Gastrocnemius medialis (tissue), 4 donors: ENCODE results near the gene SKI. TPM values are rescaled to one million over a fixed set of nuclear protein-coding genes. Genes with fewer than 3 reads are reported as not detected.

Experiments
- ATAC-seq, 2 donors: fragments of 150-250 bp; one replicate each; pipeline ENCODE4 v1.9.1; 2016
- DNase-seq, 2 donors: peaks; one replicate each; pipeline ENCODE4 v3.0.0-alpha.2; 2019
- H3K27ac ChIP-seq, 4 donors: fragments of 200-600 bp; sonication (generic); 1 replicate in 1 of 4; 2 replicates in 3 of 4; pipeline ENCODE4 v1.5.1; 2016 to 2018; ENCODE audit warnings: mild to moderate bottlenecking in 2 of 4, moderate library complexity in 1 of 4
- H3K27me3 ChIP-seq, 3 donors: fragments of 200-600 bp; sonication (generic) in 2 of 3; 1 replicate in 1 of 3; 2 replicates in 2 of 3; pipeline versions ENCODE4 v1.5.1 to v1.6.0; 2016 to 2019; ENCODE audit warnings: mild to moderate bottlenecking in 1 of 3, moderate library complexity in 1 of 3
- H3K36me3 ChIP-seq, 2 donors: fragments of 200-600 bp; sonication (generic) in 1 of 2; one replicate each; pipeline ENCODE4 v1.5.1; 2017 to 2018
- H3K4me1 ChIP-seq, 2 donors: fragments of 200-600 bp; sonication (generic) in 1 of 2; one replicate each; pipeline ENCODE4 v1.5.1; 2016 to 2017; ENCODE audit warnings: mild to moderate bottlenecking in 2 of 2
- H3K4me3 ChIP-seq, 4 donors: fragments of 200-600 bp; sonication (generic) in 3 of 4; 1 replicate in 1 of 4; 2 replicates in 3 of 4; pipeline ENCODE4 v1.5.1; 2016 to 2019; ENCODE audit warnings: mild to moderate bottlenecking in 2 of 4
- H3K9me3 ChIP-seq, 3 donors: fragments of 200-600 bp; sonication (generic) in 2 of 3; 1 replicate in 1 of 3; 2 replicates in 2 of 3; pipeline ENCODE4 v1.5.1; 2016 to 2019
- POLR2A ChIP-seq, 2 donors: fragments of 450-650 bp; IDR thresholded peaks; one replicate each; pipeline ENCODE4 v1.6.1; 2017; ENCODE audit warnings: antibody characterized with exemption in 2 of 2, mild to moderate bottlenecking in 2 of 2, moderate library complexity in 2 of 2
- in situ Hi-C, 4 donors: fragments of 200-750 bp; cut with MboI; loops; one replicate each; pipeline versions ENCODE4 v1.15.0 to v1.8.0; 2017; ENCODE audit warnings: low sequenced_read_pairs in 4 of 4
- intact Hi-C: fragments of 100-400 bp; cut with DNase I; formaldehyde crosslinking; loops from one replicate; pipeline ENCODE4 v1.15.1; 2023; ENCODE audit warnings: low total_unique reads
- total RNA-seq, 4 donors: library from RNA; depleted of rRNA; stranded (reverse); fragments of >200 nt; gene quantifications; one replicate each; pipeline versions ENCODE4 v1.1.0 to v1.2.3, GENCODE V29; 2016
- TF ChIP-seq, protein P1 (sequence below), 5 experiments: fragments of 450-650 bp in 3 of 5; fragments of 200-600 bp in 2 of 5; sonication (generic) in 2 of 5; IDR thresholded peaks in 4 of 5; conservative IDR thresholded peaks in 1 of 5; 1 replicate in 4 of 5; 2 replicates in 1 of 5; pipeline ENCODE4 v1.5.1; 2016 to 2019; ENCODE audit warnings: antibody characterized with exemption in 5 of 5, mild to moderate bottlenecking in 3 of 5, moderate library complexity in 3 of 5

Gene SKI
- total RNA-seq, 4 donors from 2014 or later, result 7.8 to 32.2 (median 22.4) TPM

DNA sequence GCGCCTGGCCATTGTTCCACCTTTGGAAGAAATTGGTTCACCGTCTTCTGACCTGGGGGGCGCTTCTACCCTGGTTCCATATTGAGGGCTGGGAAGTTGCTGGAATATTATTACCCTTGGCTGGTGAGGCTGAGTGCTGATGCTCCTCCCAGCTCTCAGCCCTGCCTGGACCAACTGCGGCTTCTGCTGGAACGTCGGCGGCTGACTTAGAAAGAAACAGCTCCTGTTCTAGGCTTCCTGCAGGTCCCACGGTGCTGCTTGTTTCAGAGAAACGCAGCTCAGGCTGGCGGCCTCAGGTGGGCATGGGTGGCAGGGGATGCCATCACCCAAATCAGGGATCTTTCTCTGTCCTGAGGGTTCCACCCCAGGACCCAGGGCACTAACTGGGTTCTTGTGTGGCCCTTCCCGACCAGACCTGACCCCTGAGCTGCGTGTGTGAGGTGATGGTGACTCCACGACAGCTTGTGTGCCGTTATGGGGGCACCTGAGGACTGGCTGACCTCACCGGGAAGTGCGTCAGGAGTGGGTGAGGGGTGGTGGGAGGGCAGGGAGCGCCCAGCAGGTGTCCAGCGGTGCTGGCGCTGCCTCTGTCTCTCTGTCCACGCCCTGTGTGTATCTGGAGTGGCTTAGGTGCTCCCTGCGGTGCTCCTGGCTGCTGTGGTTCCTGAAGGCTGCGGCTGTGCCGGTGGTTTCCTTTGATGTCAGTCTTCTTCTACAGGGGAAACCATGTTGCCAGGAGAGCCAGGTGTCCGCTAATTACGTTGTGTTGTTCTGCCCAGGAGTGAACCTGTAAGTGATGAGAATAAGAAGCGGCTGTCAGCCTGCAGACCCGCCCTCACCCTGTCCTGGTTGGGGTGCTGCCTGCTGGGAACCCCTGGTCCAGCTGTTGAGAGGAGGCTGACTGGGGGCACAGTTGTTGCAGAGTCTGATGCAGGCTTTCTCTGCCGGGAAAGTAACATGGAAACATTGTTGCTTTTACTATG lies 8.9 kb downstream of the SKI start:
- ATAC-seq, result no peak
- peak overlapping the region in 3 of 4 donors; percentile 9 to 35 (median 22) for H3K27ac ChIP-seq
- H3K9me3 ChIP-seq, result no peaks in the 10 kb centered on the region
- no peaks in the 10 kb centered on the region for H3K27me3 ChIP-seq
- in situ Hi-C loops, result no loop called here
- no peaks in the 10 kb centered on the region for H3K36me3 ChIP-seq
- no peak for DNase-seq
- intact Hi-C loops, result no loop called here
- H3K4me3 ChIP-seq, result no peak overlapping the region
- no peak for TF ChIP-seq POLR2A (IDR thresholded peaks at IDR 0.05)
- TF ChIP-seq, protein P1, sequence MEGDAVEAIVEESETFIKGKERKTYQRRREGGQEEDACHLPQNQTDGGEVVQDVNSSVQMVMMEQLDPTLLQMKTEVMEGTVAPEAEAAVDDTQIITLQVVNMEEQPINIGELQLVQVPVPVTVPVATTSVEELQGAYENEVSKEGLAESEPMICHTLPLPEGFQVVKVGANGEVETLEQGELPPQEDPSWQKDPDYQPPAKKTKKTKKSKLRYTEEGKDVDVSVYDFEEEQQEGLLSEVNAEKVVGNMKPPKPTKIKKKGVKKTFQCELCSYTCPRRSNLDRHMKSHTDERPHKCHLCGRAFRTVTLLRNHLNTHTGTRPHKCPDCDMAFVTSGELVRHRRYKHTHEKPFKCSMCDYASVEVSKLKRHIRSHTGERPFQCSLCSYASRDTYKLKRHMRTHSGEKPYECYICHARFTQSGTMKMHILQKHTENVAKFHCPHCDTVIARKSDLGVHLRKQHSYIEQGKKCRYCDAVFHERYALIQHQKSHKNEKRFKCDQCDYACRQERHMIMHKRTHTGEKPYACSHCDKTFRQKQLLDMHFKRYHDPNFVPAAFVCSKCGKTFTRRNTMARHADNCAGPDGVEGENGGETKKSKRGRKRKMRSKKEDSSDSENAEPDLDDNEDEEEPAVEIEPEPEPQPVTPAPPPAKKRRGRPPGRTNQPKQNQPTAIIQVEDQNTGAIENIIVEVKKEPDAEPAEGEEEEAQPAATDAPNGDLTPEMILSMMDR (IDR thresholded peaks at IDR 0.05 in 4 of 5, conservative IDR thresholded peaks at IDR 0.05 in 1 of 5), result no peak
- peaks cover 86 to 93% of the 10 kb centered on the region in 2 donors for H3K4me1 ChIP-seq

DNA sequence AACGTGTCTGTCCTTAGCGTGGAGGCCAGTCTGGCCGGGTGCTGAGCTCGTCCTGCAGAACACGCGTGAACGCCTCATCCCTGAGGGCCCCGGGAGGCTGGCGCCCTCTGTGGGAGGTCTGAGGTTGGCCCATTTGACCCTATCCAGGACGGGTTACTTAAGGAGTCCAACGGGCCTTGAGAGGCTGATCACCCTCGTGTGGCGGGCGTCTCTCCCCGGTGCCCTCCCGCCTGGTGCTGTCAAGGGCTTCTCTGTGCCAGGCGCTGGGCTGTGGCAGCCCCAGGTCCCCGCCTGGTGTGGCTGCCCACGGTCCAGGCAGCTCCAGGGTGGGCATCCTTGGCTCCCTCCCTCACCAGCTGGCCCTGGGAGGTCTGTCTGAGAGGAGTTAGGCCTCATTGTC lies 9.7 kb downstream of the SKI start:
- intact Hi-C loops (no loop called here), in situ Hi-C loops (no loop called here)
- TF ChIP-seq, protein P1 (IDR thresholded peaks at IDR 0.05 in 4 of 5, conservative IDR thresholded peaks at IDR 0.05 in 1 of 5), result no peak
- TF ChIP-seq POLR2A (IDR thresholded peaks at IDR 0.05), result no peak
- no peaks in the 10 kb centered on the region for H3K36me3 ChIP-seq
- H3K4me3 ChIP-seq, result no peak overlapping the region
- no peaks in the 10 kb centered on the region for H3K27me3 ChIP-seq
- peak overlapping the region in 2 of 4 donors; percentile 17 to 35 for H3K27ac ChIP-seq
- ATAC-seq, result no peak
- H3K9me3 ChIP-seq, result no peaks in the 10 kb centered on the region
- H3K4me1 ChIP-seq, result peaks cover 81 to 93% of the 10 kb centered on the region in 2 donors
- DNase-seq, result no peak

DNA sequence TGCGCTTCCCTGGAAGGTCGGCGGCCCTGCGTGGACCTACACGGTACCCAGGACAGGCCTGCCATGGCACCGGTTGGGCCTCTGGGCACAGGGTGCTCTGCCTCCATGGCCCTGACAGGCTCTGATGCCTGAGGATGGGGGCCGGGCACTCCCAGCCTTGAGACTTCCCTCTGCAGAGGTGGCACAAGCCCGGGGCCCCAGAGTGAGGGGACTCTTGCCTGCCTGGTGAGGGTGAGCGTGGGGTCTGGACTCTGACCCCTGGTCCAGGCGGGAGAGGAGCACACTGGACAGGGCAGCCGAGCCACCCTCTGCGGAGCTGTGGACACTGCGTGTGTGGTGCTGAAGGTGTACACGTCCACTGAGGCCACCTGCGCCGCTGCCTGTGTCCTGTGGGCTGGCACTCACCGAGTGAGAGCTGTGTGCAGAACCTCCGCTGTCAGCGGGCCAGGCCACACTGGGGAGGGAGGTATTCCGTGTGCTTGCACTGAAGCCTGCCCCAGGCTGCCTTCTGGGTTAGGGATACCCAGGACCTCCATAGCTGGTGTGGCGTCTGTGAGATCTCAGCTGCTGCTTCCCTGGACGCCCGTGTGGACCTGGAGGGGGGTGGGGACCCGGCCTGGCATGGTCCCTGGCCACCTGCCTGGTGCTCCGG lies 10.4 kb downstream of the SKI start:
- Histone ChIP-seq H3K4me3 (no peak overlapping the region), H3K4me1 (peaks cover 79 to 93% of the 10 kb centered on the region in 2 donors), H3K9me3 (no peaks in the 10 kb centered on the region), H3K27me3 (no peaks in the 10 kb centered on the region), H3K36me3 (no peaks in the 10 kb centered on the region), H3K27ac (peak overlapping the region in 1 of 4 donors; percentile 35)
- ATAC-seq, result no peak
- no peak for DNase-seq
- in situ Hi-C loops, result no loop called here
- TF ChIP-seq, protein P1 (IDR thresholded peaks at IDR 0.05 in 4 of 5, conservative IDR thresholded peaks at IDR 0.05 in 1 of 5), result no peak
- no peak for TF ChIP-seq POLR2A (IDR thresholded peaks at IDR 0.05)
- intact Hi-C loops, result no loop called here

DNA sequence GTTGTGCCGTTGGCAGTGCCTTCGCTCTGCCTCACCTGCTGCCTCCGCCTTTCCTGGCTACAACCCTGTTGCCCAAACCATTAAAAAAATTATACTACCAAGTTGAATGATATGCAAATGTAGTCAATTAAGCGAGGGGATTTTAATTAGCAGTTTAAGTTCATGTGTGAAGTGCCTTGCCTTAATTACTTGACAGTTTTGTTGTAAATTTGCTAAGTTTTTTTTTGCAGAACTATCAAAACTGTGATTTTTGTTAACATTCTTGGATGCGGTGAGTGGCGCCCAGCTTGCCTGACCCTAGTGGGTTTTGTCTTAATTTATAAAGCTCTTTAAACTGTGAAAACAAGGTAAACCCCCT lies 10.9 kb downstream of the SKI start:
- Histone ChIP-seq H3K36me3 (no peaks in the 10 kb centered on the region), H3K27ac (no peak overlapping the region), H3K4me1 (peaks cover 74 to 91% of the 10 kb centered on the region in 2 donors), H3K27me3 (no peaks in the 10 kb centered on the region), H3K9me3 (no peaks in the 10 kb centered on the region), H3K4me3 (no peak overlapping the region)
- in situ Hi-C loops, result no loop called here
- ATAC-seq, result no peak
- TF ChIP-seq, protein P1 (IDR thresholded peaks at IDR 0.05 in 4 of 5, conservative IDR thresholded peaks at IDR 0.05 in 1 of 5), result no peak
- no peak for TF ChIP-seq POLR2A (IDR thresholded peaks at IDR 0.05)
- intact Hi-C loops, result no loop called here
- no peak for DNase-seq
